Measurements from ENCODE around the gene P2RX2. TPM values are rescaled to one million over a fixed set of nuclear protein-coding genes. Genes with fewer than 3 reads are reported as not detected.

P2RX2 gene
- total RNA-seq, 1 donor from 2014 or later: not detected

- Mint-ChIP-seq H3K36me3 (ENCODE audit: low read depth, unreplicated experiment) (no peaks in the 10 kb centered on the region), H3K27me3 (ENCODE audit: low read depth, unreplicated experiment) (peaks cover 45% of the 10 kb centered on the region), H3K4me3 (ENCODE audit: unreplicated experiment) (no peak overlapping the region), H3K27ac (ENCODE audit: unreplicated experiment) (no peak overlapping the region), H3K4me1 (ENCODE audit: low read depth, unreplicated experiment) (peaks cover 3% of the 10 kb centered on the region), H3K9me3 (ENCODE audit: unreplicated experiment) (peaks cover 8% of the 10 kb centered on the region)
- DNase-seq (ENCODE audit: low read depth) (no peak), FAIRE-seq (no peak)
- Histone ChIP-seq H3K27ac (ENCODE audit: low read depth, low read length) (no peak overlapping the region), H4K20me1 (ENCODE audit: insufficient read depth, low read length) (no peaks in the 10 kb centered on the region), H3K4me3 (ENCODE audit: insufficient read depth, low read depth, low read length) (no peak overlapping the region), H3K27me3 (ENCODE audit: insufficient read depth, low read length) (no peaks in the 10 kb centered on the region), H3K9me3 (ENCODE audit: insufficient read depth, low read depth, low read length) (peaks cover 6% of the 10 kb centered on the region), H3K9ac (ENCODE audit: low read length) (no peak overlapping the region), H3K79me2 (ENCODE audit: insufficient read depth, low read length) (no peaks in the 10 kb centered on the region), H3K4me1 (ENCODE audit: insufficient read depth, low read length) (peaks cover 2% of the 10 kb centered on the region), H2AFZ (ENCODE audit: low read depth, low read length) (no peak overlapping the region), H3K36me3 (ENCODE audit: insufficient read depth, low read length) (no peaks in the 10 kb centered on the region), H3K4me2 (ENCODE audit: low read length) (no peak overlapping the region)
- no peak for TF ChIP-seq EZH2 (IDR thresholded peaks at IDR 0.05; ENCODE audit: insufficient read depth, low read length)
- no peak for TF ChIP-seq CTCF (IDR thresholded peaks at IDR 0.05; ENCODE audit: insufficient read depth, low read depth, low read length)
These were observed 26.1 kb upstream of the P2RX2 start for GRCh38 chr12:132592282-132592970.

GRCh38 chr12:132593071-132593470 lies 25.5 kb upstream of the P2RX2 start:
- no peak overlapping the region for H3K27ac ChIP-seq (ENCODE audit: low read depth, low read length)
- no peaks in the 10 kb centered on the region for H4K20me1 ChIP-seq (ENCODE audit: insufficient read depth, low read length)

More at GRCh38 chr12:132593071-132593470, 25.5 kb upstream of the P2RX2 start:
- H3K36me3 ChIP-seq (ENCODE audit: insufficient read depth, low read length): no peaks in the 10 kb centered on the region
- H3K4me1 ChIP-seq (ENCODE audit: insufficient read depth, low read length): peaks cover 2% of the 10 kb centered on the region
- TF ChIP-seq CTCF (IDR thresholded peaks at IDR 0.05; ENCODE audit: insufficient read depth, low read depth, low read length) (no peak), EZH2 (IDR thresholded peaks at IDR 0.05; ENCODE audit: insufficient read depth, low read length) (no peak)
- Mint-ChIP-seq H3K27ac (ENCODE audit: unreplicated experiment) (no peak overlapping the region), H3K9me3 (ENCODE audit: unreplicated experiment) (peaks cover 8% of the 10 kb centered on the region), H3K4me3 (ENCODE audit: unreplicated experiment) (no peak overlapping the region), H3K36me3 (ENCODE audit: low read depth, unreplicated experiment) (no peaks in the 10 kb centered on the region), H3K27me3 (ENCODE audit: low read depth, unreplicated experiment) (peaks cover 43% of the 10 kb centered on the region), H3K4me1 (ENCODE audit: low read depth, unreplicated experiment) (peaks cover 3% of the 10 kb centered on the region)
- H3K79me2 ChIP-seq (ENCODE audit: insufficient read depth, low read length): no peaks in the 10 kb centered on the region
- no peak overlapping the region for H3K4me3 ChIP-seq (ENCODE audit: insufficient read depth, low read depth, low read length)
- no peak for FAIRE-seq
- no peaks in the 10 kb centered on the region for H3K27me3 ChIP-seq (ENCODE audit: insufficient read depth, low read length)
- no peak overlapping the region for H2AFZ ChIP-seq (ENCODE audit: low read depth, low read length)
- H3K4me2 ChIP-seq (ENCODE audit: low read length): no peak overlapping the region
- H3K9me3 ChIP-seq (ENCODE audit: insufficient read depth, low read depth, low read length): peaks cover 6% of the 10 kb centered on the region
- no peak for DNase-seq (ENCODE audit: low read depth)
- no peak overlapping the region for H3K9ac ChIP-seq (ENCODE audit: low read length)

All from astrocyte (in vitro differentiated cells and primary cell).